Pons (tissue), 1 donor: ENCODE data around the gene KSR2.
A peak's percentile ranks its signal among the peaks of the same experiment; 100 is the strongest.
"Not testable (repeated sequence)": the region's sequence is repeated elsewhere in the genome, so short reads cannot be mapped to it uniquely, and the experiment has no call there.

Experiments
- DNase-seq: peaks from one replicate; pipeline ENCODE4 v3.0.0-alpha.2; 2016; ENCODE audit warnings: low spot score

The KSR2 gene

GRCh38 chr12:117968826-117969659 lies at the start of gene KSR2:
Gene KSR2 (minus strand): TSS chr12:117968990. CDS start chr12:117968255, 735 bp downstream.
- no peak for DNase-seq

DNA sequence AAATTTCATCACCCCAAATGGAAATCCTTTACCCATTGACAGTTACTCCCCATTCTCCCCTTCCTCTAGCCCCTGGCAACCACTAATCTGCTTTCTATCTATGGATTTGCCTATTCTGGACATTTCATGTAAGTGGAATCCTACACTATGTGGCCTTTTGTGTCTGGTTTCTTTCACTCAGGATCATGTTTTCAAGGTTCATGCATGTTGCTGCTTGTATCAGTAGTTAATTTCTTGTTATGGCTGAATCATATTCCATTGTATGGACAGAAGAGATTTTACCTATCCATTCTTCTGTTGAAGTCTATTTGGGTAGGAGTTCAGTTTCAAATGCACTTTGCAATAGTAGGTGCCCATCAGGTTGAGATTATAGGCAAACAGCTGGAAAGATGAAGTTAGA lies 49.1 kb upstream of the KSR2 start:
- DNase-seq, result no peak

DNA sequence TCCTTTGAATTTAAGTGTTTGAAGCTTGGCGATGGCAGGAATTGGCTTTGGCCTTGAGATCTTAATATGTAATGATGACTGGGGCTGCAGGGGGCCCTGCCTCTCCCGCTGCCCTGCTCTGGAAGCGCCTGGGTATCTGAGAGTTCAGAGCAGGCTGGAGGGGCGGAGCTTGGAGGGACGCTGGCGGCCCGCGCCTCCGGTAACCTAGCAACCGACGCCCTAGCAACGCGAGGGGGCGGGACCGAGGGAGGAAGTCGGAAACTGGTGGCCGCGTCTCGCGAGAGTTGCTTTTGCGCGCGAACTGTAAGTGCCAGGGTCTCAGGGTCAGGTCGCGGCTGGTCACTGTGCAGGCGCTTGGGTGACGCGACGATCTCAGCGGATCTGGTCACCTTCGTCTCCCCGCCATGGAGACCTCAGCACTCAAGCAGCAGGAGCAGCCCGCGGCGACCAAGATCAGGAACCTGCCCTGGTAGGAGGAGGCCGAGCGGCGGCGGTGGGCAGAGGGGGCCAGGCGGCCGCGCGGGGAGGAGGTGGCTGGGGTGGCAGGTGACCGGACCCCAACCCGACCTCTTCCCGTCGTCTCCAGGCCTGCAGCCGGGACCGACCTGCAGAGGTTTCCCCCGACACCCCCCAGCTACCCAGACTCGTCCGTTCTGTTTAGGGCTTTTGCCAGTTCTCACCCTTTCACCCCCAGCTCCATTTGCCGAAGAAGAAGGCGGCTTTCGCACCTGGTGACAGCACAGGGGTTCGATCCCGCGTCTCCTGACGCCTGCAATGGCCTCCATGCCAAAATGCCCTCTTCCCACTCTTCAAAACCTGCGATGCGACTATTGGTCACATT lies 47.9 kb upstream of the KSR2 start, which contains the start of gene RFC5:
RFC5 (plus strand) TSS at position 280 of the 841 bp plus-strand sequence; CDS start at position 405, 125 bp downstream.
- peak; percentile 95 for DNase-seq

DNA sequence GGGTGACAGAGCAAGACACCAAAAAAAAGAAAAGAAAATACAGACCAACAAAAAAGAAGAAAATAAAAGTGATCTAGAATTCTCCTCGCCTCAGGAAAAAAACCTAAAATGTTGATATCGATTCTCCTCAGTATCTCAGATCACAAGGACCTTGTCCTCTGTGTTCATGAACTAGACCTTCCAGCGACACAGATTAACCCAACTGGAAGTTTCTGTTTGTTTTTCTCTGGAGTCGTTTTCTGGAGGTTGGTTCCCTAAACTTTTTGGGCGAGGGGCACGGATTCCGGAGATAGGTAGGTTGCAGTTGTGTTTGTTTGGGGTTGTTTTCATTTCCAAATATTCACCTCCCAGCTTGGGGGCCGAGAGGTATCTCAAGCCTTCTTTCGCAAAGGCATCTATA lies 47.2 kb upstream of the KSR2 start:
- DNase-seq, result no peak

GRCh38 chr12:118015306-118015705 lies 46.5 kb upstream of the KSR2 start:
- no peak for DNase-seq

GRCh38 chr12:118013283-118013682 lies 44.5 kb upstream of the KSR2 start:
- DNase-seq, result no peak

DNA sequence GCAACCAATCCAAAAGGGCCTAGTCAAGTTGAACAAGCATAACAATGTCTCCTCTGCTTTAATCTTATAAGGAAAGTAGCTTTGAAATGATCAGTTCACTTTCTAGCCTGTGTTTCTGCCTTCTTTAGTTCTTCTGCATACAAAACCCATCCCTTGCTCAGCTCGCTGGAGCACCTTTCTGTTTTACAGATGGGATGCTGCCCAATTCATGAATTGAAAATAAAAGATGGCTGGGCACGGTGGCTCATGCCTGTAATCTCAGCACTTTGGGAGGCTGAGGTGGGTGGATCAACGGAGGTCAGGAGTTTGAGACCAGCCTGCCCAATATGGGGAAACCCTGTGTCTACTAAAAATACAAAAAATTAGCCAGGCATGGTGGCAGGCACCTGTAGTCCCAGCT lies 43.2 kb upstream of the KSR2 start:
- no peak for DNase-seq

GRCh38 chr12:118011377-118011776 lies 42.6 kb upstream of the KSR2 start:
- DNase-seq, result no peak

GRCh38 chr12:118010903-118011302 lies 42.1 kb upstream of the KSR2 start:
- no peak for DNase-seq

DNA sequence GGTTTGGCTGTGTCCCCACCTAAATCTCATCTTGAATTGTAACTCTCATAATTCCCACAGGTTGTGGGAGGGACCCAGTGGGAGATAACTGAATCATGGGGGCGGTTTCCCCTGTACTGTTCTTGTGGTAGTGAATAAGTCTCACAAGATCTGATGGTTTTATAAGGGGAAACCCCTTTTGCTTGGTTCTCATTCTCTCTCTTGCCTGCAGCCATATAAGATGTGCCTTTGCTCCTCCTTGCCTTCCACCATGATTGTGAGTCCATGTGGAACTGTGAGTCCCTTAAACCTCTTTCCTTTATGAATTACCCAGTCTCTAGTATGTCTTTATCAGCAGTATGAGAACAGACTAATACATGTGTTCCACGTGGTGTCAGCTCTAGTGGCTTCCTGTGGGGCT lies 31.0 kb upstream of the KSR2 start:
- DNase-seq, result not testable (repeated sequence)

GRCh38 chr12:117998719-117999118 lies 29.9 kb upstream of the KSR2 start:
- no peak for DNase-seq

DNA sequence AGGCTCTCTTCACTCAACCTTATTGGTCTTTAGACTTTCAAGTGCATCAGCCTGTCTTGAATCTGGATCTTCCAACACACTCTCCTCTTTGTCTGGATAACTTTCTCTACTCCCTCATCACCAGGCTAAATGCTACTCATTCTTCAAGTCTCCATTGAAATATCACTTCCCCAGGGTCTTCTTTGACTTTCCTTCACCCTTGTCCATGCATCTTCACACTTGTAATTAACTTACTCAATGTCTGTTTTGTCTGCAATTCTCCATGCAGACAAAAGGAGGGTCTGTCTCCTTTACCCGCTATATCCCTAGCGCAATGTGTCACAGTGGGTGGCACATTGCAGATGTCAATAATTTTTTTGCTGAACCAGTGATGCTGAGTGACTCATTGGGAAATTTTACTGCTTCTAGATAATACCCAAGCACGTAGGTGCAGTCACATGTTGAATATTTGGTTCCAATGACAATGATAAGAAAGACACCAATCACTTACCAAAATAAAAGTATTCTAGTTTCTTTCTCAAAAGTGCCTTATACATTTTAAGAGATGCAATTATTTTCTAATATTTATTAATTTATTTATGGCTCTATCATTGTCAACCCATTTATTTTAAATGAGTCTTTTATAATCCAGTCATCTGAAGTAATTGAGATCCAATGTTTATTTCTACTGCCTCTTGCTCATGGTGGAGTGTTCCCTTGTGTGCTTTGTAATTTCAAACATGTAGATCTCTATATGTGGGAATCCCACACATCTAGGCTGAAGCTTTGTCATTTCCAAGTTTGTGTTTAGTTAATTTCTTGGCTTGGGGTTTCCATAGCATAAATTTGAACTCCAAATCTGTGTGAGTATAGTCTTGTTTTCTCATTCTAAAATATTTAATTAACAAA lies 26.0 kb upstream of the KSR2 start:
- DNase-seq, result no peak

DNA sequence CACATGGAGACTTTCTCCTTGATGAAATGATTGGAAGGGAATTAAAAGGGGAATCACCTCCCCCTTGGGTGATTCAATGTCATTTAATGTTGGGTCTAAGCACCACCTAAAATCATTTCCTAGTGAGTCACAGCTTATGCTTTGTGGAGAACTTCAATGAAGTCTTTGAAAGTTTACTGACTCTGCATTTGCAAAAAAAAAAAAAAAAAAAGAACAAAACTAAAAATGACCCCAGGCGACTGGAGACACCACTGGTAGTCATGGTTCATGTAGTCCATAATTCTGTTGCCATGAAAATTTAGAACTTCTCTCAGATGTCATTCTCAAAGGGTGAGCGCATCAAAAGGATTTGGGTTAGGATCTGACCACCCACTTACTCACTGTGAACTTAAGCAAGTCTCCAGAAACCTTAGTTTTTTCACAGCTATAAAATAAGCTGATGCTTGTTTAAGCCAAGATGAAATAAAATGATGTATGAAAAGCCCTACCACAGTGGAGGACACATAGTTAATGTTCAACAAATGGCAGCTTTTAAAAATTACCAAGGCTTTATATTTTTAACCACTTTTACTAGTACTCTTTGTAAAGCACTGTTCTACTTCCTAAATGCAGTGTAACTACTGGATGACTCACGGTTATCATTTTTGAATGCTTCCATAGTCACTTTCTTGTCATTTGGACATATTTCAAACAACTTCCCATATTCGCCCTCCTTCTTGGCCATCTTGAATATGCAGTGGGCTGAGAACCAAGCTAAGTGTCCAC lies 18.1 kb upstream of the KSR2 start:
- DNase-seq, result no peak

DNA sequence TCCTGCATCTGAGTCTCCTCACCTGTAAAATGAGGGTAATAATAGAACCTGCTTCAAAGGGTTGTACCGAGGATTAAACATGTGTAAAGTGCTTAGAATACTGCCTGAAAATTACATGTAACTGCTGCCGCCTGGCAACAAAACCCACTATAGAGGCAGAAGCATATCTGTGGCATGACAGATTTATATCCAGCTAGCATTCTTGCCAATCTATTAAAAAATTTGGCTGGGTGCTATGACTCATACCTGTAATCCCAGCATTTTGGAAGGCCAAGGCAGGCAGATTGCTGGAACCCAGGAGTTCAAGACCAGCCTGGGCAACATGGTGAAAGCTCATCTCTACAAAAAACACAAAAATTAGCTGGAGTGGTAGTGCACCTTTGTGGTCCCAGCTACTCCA lies 16.4 kb upstream of the KSR2 start:
- no peak for DNase-seq

GRCh38 chr12:117981267-117981666 lies 12.5 kb upstream of the KSR2 start:
- no peak for DNase-seq

DNA sequence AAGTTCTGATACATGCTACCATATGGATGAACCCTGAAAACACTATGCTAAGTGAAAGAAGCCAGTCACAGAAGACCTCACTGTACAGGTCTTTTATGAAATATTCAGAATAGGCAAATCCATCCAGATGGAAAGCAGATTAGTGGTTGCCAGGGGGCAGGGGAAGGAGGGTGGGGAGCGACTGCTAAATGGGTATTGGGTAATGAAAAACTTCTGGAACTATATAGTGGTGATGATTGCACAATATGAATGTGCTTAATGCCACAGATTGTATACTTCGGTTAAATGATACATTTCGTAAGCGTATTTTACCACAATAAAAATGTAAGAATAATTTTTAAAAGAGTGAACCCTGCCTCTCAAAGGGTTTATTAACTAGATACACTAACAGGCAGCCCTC lies 11.8 kb upstream of the KSR2 start:
- DNase-seq, result no peak

- no peak for DNase-seq
Measured at GRCh38 chr12:117977373-117977772, 8.6 kb upstream of the KSR2 start.

DNA sequence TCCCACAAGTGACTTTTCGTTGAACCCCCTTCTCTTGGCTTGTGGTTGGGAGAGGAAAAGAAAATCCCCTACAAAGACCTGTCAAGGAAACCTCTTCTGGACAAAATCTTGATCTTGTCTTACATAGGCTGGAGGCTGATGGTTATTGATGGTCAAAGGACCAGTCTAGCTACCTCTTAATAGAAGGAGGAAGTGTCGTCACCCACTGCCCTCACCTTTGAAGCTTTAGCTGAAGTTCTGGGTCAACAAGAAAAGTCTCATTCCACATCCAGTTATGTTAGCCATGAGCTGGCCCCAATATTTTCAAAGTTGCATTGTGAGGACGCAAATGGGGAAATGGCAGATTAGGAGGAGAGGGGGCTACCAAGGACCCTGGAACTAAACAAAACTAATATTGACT lies 6.2 kb upstream of the KSR2 start:
- DNase-seq, result no peak

- DNase-seq, result no peak
Measured at GRCh38 chr12:117972301-117972700, 3.5 kb upstream of the KSR2 start.

- DNase-seq, result no peak
Measured at GRCh38 chr12:117970334-117970733, 1.5 kb upstream of the KSR2 start.

DNA sequence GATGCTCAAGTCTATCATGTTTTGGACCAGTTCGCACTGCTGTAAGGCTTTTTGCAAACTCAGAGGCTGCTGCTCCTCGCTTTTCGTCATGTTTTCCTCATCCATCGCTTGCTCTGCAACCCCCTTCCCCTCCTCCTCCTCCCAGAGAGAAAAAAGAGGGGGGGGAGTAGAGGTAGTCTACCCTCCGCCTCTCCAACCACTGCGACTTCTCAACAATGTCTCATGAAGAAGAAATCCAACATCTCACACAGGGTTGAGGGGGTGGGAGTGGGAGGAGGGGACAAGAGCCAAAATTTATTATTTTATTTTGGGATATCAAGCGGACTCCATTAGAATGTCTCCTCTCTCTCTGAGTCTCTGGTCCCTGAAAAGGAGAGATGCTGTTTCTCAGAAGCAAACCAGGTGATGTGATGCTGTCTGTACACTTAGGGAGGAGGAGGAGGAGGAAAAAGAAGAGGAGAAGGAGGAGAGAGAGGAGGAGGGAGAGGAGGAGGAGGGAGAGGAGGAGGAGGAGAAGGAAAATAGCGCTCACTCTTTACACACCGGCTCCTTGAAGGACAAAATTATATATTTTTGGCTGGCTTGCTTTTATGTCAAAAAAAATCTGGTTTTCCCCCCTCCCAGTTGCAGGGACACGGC lies 520 bp downstream of the KSR2 start:
- DNase-seq, result no peak
